ENCODE measurements around the gene DDX10. TPM values are rescaled to one million over a fixed set of nuclear protein-coding genes. Genes with fewer than 3 reads are reported as not detected.

Gene DDX10
- total and polyA plus RNA-seq, 2 of the 8 experiments (the other 6 are each of a cell fraction or from before 2014, with no cell fraction given), result 49.2 to 52.2 TPM

GRCh38 chr11:108727665-108728064, 62.8 kb downstream of the DDX10 start:
- no peak overlapping the region for H4K5ac ChIP-seq (ENCODE audit: insufficient read length, low read depth, low read length)
- ChIA-PET CTCF (ENCODE audit: partially characterized antibody) (no interaction called here), POLR2A (ENCODE audit: partially characterized antibody) (no interaction called here)
- no peaks in the 10 kb centered on the region for H3K27me3 ChIP-seq (replicated peaks in 1 of 4; ENCODE audit: control insufficient read depth in 3 of 4, extremely low read depth in 1 of 4, insufficient read depth in 3 of 4, low read length in 3 of 4)
- H2BK20ac ChIP-seq (ENCODE audit: low read length), result no peak overlapping the region
- no peaks in the 10 kb centered on the region for H3K9me3 ChIP-seq (ENCODE audit: insufficient read depth in 2 of 2, low read depth in 1 of 2, low read length in 1 of 2)
- H2BK12ac ChIP-seq (ENCODE audit: low read depth, low read length), result no peak overlapping the region
- H3K79me2 ChIP-seq (ENCODE audit: control insufficient read depth in 1 of 2, insufficient read depth in 2 of 2, low read length in 2 of 2), result peaks cover 0 to 6% of the 10 kb centered on the region in 2 experiments; a peak in 2 of 4 replicates
- no peak overlapping the region for H4K8ac ChIP-seq (ENCODE audit: extremely low read depth, insufficient read depth, low read length)
- no peak overlapping the region for H3K23ac ChIP-seq (ENCODE audit: insufficient read length)
- H3K4me3 ChIP-seq (ENCODE audit: extremely low read depth in 1 of 4, insufficient read depth in 2 of 4, low read depth in 3 of 4, low read length in 4 of 4), result no peak overlapping the region
- no peak overlapping the region for H3K9ac ChIP-seq (replicated peaks in 1 of 4; ENCODE audit: extremely low read depth in 1 of 4, low read depth in 3 of 4, low read length in 3 of 4)
- H3K4me2 ChIP-seq (ENCODE audit: insufficient read depth in 1 of 2, low read depth in 2 of 2, low read length in 2 of 2), result no peak overlapping the region
- H3K18ac ChIP-seq (ENCODE audit: extremely low read depth, low read length), result no peak overlapping the region
- DNase-seq (ENCODE audit: low read depth in 1 of 2, low spot score in 2 of 2), result no peak
- H3K36me3 ChIP-seq (ENCODE audit: control insufficient read depth in 2 of 4, insufficient read depth in 4 of 4, low read length in 3 of 4), result peaks cover 0 to 21% (median 0%) of the 10 kb centered on the region in 4 experiments; a peak in 2 of 8 replicates
- no peak overlapping the region for H3K4ac ChIP-seq (replicated peaks; ENCODE audit: insufficient read length, low read depth, low read length)
- H3K27ac ChIP-seq (ENCODE audit: low read depth, low read length), result no peak overlapping the region
- no peak overlapping the region for H3K56ac ChIP-seq (replicated peaks; ENCODE audit: insufficient read length, low read depth, low read length)
- H2BK120ac ChIP-seq (replicated peaks; ENCODE audit: low read depth, low read length), result no peak overlapping the region
- FAIRE-seq, result no peak
- peaks cover 0 to 3% of the 10 kb centered on the region in 2 experiments for H4K20me1 ChIP-seq (replicated peaks in 1 of 2; ENCODE audit: control insufficient read depth in 1 of 2, insufficient read depth in 2 of 2, low read length in 2 of 2)
- H2AFZ ChIP-seq (ENCODE audit: low read length), result no peak overlapping the region
- H2BK15ac ChIP-seq (ENCODE audit: low read length), result no peak overlapping the region
- no peak overlapping the region for H2BK5ac ChIP-seq (ENCODE audit: low read depth, low read length)
- WGBS, 2 experiments (ENCODE audit: extremely low coverage in 1 of 2, insufficient coverage in 1 of 2, insufficient read length in 1 of 2, insufficient replicate concordance in 2 of 2, low coverage in 1 of 2, low lambda C conversion rate in 2 of 2, missing lambda C conversion rate in 1 of 2), result 90% methylated on average over 3 of the region's 3 CpGs; no CpG with 5 or more reads in 1 of the 2 experiments
- H3K4me1 ChIP-seq (replicated peaks in 1 of 4; ENCODE audit: control insufficient read depth in 3 of 4, insufficient read depth in 4 of 4, low read length in 3 of 4), result no peaks in the 10 kb centered on the region
- no peak overlapping the region for H2AK5ac ChIP-seq (ENCODE audit: low read depth, low read length)
- H3K79me1 ChIP-seq (ENCODE audit: low read depth, low read length), result no peaks in the 10 kb centered on the region; the same call in 1 of the 2 replicates
- H3K23me2 ChIP-seq (ENCODE audit: low read depth, low read length), result no peaks in the 10 kb centered on the region
- H4K91ac ChIP-seq (replicated peaks; ENCODE audit: insufficient read length, low read length), result no peak overlapping the region
- no peak overlapping the region for H3K14ac ChIP-seq (ENCODE audit: insufficient read length)
- TF ChIP-seq GABPA (IDR thresholded peaks at IDR 0.05; ENCODE audit: borderline replicate concordance, insufficient read depth, low read length) (no peak), FOSL1 (IDR thresholded peaks at IDR 0.05; ENCODE audit: insufficient read depth, low read depth, low read length) (no peak), BACH1 (IDR thresholded peaks at IDR 0.05; ENCODE audit: low read length) (no peak), RBBP5 (IDR thresholded peaks at IDR 0.05; ENCODE audit: borderline replicate concordance, low read depth, low read length) (no peak), SP4 (IDR thresholded peaks at IDR 0.05; ENCODE audit: low read length) (no peak), KDM4A (IDR thresholded peaks at IDR 0.05; ENCODE audit: low read depth, low read length, severe bottlenecking) (no peak), EZH2 (IDR thresholded peaks at IDR 0.05; ENCODE audit: low read depth, low read length, severe bottlenecking) (no peak), YY1 (IDR thresholded peaks at IDR 0.05; ENCODE audit: low read depth, low read length) (no peak), MAX (IDR thresholded peaks at IDR 0.05) (no peak), KDM5A (IDR thresholded peaks at IDR 0.05; ENCODE audit: low read length) (no peak), ASH2L (IDR thresholded peaks at IDR 0.05; ENCODE audit: low read length) (no peak), USF2 (IDR thresholded peaks at IDR 0.05; ENCODE audit: low read length) (no peak), CBX8 (IDR thresholded peaks at IDR 0.05; ENCODE audit: borderline replicate concordance, low read depth, low read length) (no peak)

Data from H1 (cell line).